ENCODE results near the gene GRK1.
"Not testable (repeated sequence)": the region's sequence is repeated elsewhere in the genome, so short reads cannot be mapped to it uniquely, and the experiment has no call there.

Gene GRK1

DNA sequence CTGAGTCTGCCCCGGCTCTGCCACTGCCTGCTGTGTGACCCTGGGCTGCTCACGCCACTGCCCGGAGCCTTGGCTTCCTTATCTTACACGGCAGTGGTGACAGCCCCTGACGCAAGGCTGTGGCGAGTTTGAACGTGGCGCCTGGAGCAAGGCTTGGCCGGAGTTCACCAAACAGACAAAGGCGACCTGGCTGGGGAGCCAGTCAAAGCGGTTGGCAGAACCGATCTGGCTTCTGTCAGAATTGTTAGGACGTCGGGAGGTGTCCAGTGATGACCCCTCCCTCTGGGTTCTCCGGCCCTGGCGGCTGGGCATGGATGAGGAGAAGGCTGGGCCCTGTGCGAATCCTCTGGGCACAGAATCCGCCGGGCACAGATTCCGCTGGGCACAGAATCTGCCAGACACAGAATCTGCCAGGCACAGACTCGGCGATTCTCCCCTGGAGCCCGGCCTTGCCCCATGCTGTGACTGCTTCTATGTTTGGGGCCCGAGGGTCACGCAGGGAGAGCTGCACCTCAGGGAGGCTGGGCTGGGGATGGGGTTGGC lies 80.3 kb downstream of the GRK1 start:
- Histone ChIP-seq H3K4me3 (ENCODE audit: extremely low read depth, insufficient read depth, low read length, poor library complexity, severe bottlenecking) (no peak overlapping the region), H3K4me1 (ENCODE audit: control insufficient read depth, insufficient read depth, low read length, poor library complexity, severe bottlenecking) (no peaks in the 10 kb centered on the region), H3K36me3 (ENCODE audit: control insufficient read depth, insufficient read depth, low read length) (no peaks in the 10 kb centered on the region), H3K27ac (ENCODE audit: low read depth, low read length, severe bottlenecking) (no peak overlapping the region), H3K9me3 (ENCODE audit: control insufficient read depth, low read length) (peaks cover 5% of the 10 kb centered on the region)
- 90 to 94% methylated on average over 24 to 25 of the region's 25 CpGs for WGBS, 2 experiments (ENCODE audit: insufficient coverage in 2 of 2)

DNA sequence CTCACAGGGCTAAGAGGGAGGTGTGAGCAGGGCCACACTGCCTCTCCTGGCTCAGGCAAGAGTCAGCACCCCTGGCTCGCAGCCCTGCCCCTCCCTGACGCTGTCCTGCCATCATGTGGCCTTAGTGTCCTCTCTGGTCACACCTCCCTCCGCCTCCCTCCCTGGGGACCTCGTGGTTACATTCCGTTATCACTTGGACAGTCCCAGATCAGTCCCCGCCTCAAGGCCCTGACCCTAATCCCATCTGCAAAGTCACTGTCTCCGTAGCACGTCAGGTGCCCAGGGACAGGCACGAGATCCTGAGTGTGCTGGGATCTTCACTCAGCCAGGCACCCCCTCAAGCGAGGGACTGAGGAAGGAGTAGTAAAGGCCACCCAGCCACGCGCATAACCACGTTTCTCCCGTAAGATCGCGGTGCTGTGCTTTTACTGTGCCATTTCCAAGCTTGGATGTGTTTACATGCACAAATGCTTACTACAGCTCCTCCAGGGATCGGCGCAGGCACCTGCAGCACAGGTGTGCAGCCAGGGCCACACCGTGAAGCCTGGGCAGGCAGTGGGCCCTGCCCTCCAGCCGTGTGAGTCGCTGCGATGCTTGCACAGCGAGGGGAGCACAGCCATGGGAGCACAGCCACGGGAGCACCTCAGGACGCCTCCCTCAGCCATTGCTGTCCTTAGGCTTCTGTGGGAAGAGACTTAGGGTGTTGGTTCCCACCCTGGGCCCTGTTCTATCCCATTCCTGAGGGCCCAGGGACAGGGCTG lies 81.3 kb downstream of the GRK1 start:
- 87 to 91% methylated on average over 25 of the region's 25 CpGs for WGBS, 2 experiments (ENCODE audit: insufficient coverage in 2 of 2)
- no peak overlapping the region for H3K4me3 ChIP-seq (ENCODE audit: extremely low read depth, insufficient read depth, low read length, poor library complexity, severe bottlenecking)
- H3K27ac ChIP-seq (ENCODE audit: low read depth, low read length, severe bottlenecking) = no peak overlapping the region
- peaks cover 5% of the 10 kb centered on the region for H3K9me3 ChIP-seq (ENCODE audit: control insufficient read depth, low read length)
- no peaks in the 10 kb centered on the region for H3K4me1 ChIP-seq (ENCODE audit: control insufficient read depth, insufficient read depth, low read length, poor library complexity, severe bottlenecking)
- no peaks in the 10 kb centered on the region for H3K36me3 ChIP-seq (ENCODE audit: control insufficient read depth, insufficient read depth, low read length)

DNA sequence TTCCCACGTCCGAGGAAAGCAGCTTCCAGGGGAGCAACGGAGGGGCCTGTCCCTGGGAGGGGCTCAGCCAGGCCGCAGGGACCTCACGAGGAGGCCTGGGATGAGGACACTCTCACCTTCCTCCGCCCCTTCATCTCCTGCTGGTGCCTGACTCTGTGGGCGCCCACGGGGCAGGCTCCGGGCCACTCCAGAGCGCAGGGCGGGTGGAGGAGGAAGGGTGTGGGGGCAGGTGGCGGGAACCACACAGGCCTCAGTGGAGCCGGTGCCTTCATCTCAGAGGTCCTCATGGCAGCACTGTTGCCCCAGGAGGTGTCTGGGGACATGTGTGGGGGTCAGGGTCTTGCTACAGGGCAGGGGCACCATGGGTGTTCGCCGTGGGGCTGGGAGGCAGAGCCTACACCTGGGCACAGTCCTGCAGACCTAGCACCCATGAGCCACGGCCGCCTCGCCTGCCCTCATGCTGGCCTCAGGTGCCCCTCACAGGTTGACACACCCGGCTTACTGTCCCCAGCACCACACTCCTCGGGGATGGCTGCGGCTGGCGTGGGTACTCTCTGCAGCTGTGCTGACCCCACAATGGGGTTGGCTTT lies 81.9 kb downstream of the GRK1 start:
- 93 to 94% methylated on average over 12 to 16 of the region's 22 CpGs for WGBS, 2 experiments (ENCODE audit: insufficient coverage in 2 of 2)
- Histone ChIP-seq H3K4me1 (ENCODE audit: control insufficient read depth, insufficient read depth, low read length, poor library complexity, severe bottlenecking) (no peaks in the 10 kb centered on the region), H3K27ac (ENCODE audit: low read depth, low read length, severe bottlenecking) (no peak overlapping the region), H3K4me3 (ENCODE audit: extremely low read depth, insufficient read depth, low read length, poor library complexity, severe bottlenecking) (no peak overlapping the region), H3K36me3 (ENCODE audit: control insufficient read depth, insufficient read depth, low read length) (no peaks in the 10 kb centered on the region), H3K9me3 (ENCODE audit: control insufficient read depth, low read length) (peaks cover 5% of the 10 kb centered on the region)

DNA sequence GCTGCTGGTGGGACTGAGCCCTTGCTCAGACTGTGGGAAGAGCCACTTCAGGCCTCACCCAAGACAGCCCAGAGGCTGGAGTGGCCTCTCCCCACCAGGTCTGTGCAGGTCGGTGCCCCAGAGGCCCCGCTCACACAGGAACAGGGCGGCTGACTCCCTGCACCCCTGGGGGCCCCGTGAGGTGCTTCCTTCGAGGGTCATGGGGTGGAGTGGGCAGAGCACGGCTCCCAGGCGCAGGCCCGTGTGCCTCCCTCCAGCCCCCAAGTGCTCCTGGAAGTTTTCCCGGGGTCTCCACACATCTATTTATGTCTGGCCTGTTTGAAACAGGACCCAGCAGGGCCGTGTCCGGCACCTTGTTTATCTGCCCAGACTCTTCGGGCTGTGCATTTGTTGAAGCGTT lies 82.5 kb downstream of the GRK1 start:
- no peaks in the 10 kb centered on the region for H3K36me3 ChIP-seq (ENCODE audit: control insufficient read depth, insufficient read depth, low read length)
- peaks cover 5% of the 10 kb centered on the region for H3K9me3 ChIP-seq (ENCODE audit: control insufficient read depth, low read length)
- no peaks in the 10 kb centered on the region for H3K4me1 ChIP-seq (ENCODE audit: control insufficient read depth, insufficient read depth, low read length, poor library complexity, severe bottlenecking)
- H3K27ac ChIP-seq (ENCODE audit: low read depth, low read length, severe bottlenecking) = no peak overlapping the region
- 88 to 94% methylated on average over 11 to 13 of the region's 13 CpGs for WGBS, 2 experiments (ENCODE audit: insufficient coverage in 2 of 2)
- H3K4me3 ChIP-seq (ENCODE audit: extremely low read depth, insufficient read depth, low read length, poor library complexity, severe bottlenecking) = no peak overlapping the region

DNA sequence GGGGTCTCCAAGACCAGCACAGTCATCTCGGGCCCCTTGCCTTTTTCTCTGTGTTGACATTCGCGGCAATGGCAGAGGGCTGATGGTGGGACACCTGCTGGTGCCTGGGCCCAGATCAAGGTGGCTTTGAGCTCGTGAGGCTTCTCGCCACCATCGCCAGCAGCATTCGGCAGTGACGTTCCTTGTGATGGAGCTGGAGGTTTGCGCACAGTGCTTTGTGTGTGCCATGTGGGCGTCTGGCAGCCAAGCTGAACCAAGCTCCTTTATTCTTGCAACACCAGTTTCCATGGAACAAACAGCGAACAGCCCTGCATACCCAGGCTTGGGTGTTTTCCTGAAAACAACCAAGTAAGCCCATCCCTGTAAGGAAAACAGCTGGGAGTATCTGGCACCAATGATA lies 82.9 kb downstream of the GRK1 start:
- WGBS, 2 experiments (ENCODE audit: insufficient coverage in 2 of 2) = 89 to 91% methylated on average over 11 of the region's 11 CpGs
- H3K27ac ChIP-seq (ENCODE audit: low read depth, low read length, severe bottlenecking) = no peak overlapping the region
- no peaks in the 10 kb centered on the region for H3K4me1 ChIP-seq (ENCODE audit: control insufficient read depth, insufficient read depth, low read length, poor library complexity, severe bottlenecking)
- peaks cover 5% of the 10 kb centered on the region for H3K9me3 ChIP-seq (ENCODE audit: control insufficient read depth, low read length)
- no peak overlapping the region for H3K4me3 ChIP-seq (ENCODE audit: extremely low read depth, insufficient read depth, low read length, poor library complexity, severe bottlenecking)
- no peaks in the 10 kb centered on the region for H3K36me3 ChIP-seq (ENCODE audit: control insufficient read depth, insufficient read depth, low read length)

- H3K4me3 ChIP-seq (ENCODE audit: extremely low read depth, insufficient read depth, low read length, poor library complexity, severe bottlenecking) = no peak overlapping the region
- WGBS, 2 experiments (ENCODE audit: insufficient coverage in 2 of 2) = 91 to 93% methylated on average over 18 to 22 of the region's 23 CpGs
- H3K36me3 ChIP-seq (ENCODE audit: control insufficient read depth, insufficient read depth, low read length) = no peaks in the 10 kb centered on the region
These were observed 83.8 kb downstream of the GRK1 start for GRCh38 chr13:113750554-113751399.

DNA sequence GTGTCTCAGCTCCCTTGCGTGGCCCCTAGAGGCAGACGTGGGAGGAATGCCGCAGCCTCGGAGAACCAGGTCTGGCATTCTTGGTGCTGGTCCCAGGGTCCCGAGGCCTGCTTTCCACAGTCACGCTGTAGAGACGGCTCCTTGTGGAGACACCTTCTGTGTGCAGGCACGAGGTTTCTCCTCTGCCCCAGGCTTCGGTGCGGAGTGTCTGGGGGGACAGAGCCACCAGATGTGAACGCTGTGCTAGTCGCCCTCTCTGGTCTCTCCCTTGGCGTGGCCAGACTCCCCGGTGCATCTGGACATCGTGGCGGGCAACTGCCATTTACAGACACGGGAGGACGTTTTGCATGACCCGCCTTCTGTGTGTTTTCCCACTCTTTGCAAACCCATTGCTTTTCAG lies 84.5 kb downstream of the GRK1 start:
- no peaks in the 10 kb centered on the region for H3K4me1 ChIP-seq (ENCODE audit: control insufficient read depth, insufficient read depth, low read length, poor library complexity, severe bottlenecking)
- 96% methylated on average over 19 of the region's 19 CpGs for WGBS, 2 experiments (ENCODE audit: insufficient coverage in 2 of 2)
- peaks cover 5% of the 10 kb centered on the region for H3K9me3 ChIP-seq (ENCODE audit: control insufficient read depth, low read length)
- H3K36me3 ChIP-seq (ENCODE audit: control insufficient read depth, insufficient read depth, low read length) = no peaks in the 10 kb centered on the region
- H3K27ac ChIP-seq (ENCODE audit: low read depth, low read length, severe bottlenecking) = no peak overlapping the region
- H3K4me3 ChIP-seq (ENCODE audit: extremely low read depth, insufficient read depth, low read length, poor library complexity, severe bottlenecking) = no peak overlapping the region

More at GRCh38 chr13:113750554-113751399, 83.8 kb downstream of the GRK1 start:
- H3K9me3 ChIP-seq (ENCODE audit: control insufficient read depth, low read length) = peaks cover 5% of the 10 kb centered on the region
- H3K27ac ChIP-seq (ENCODE audit: low read depth, low read length, severe bottlenecking) = no peak overlapping the region
- H3K4me1 ChIP-seq (ENCODE audit: control insufficient read depth, insufficient read depth, low read length, poor library complexity, severe bottlenecking) = no peaks in the 10 kb centered on the region

GRCh38 chr13:113752211-113752986 lies 85.4 kb downstream of the GRK1 start:
- not testable (repeated sequence) for H3K4me1 ChIP-seq (ENCODE audit: control insufficient read depth, insufficient read depth, low read length, poor library complexity, severe bottlenecking); H3K4me3 ChIP-seq (ENCODE audit: extremely low read depth, insufficient read depth, low read length, poor library complexity, severe bottlenecking); H3K27ac ChIP-seq (ENCODE audit: low read depth, low read length, severe bottlenecking); H3K36me3 ChIP-seq (ENCODE audit: control insufficient read depth, insufficient read depth, low read length); H3K9me3 ChIP-seq (ENCODE audit: control insufficient read depth, low read length)
- WGBS, 2 experiments (ENCODE audit: insufficient coverage in 2 of 2) = 92 to 100% methylated on average over 1 to 5 of the region's 78 CpGs

- H3K4me1 ChIP-seq (ENCODE audit: control insufficient read depth, insufficient read depth, low read length, poor library complexity, severe bottlenecking) = no peaks in the 10 kb centered on the region
- H3K27ac ChIP-seq (ENCODE audit: low read depth, low read length, severe bottlenecking) = no peak overlapping the region
- H3K4me3 ChIP-seq (ENCODE audit: extremely low read depth, insufficient read depth, low read length, poor library complexity, severe bottlenecking) = no peak overlapping the region
- peaks cover 5% of the 10 kb centered on the region for H3K9me3 ChIP-seq (ENCODE audit: control insufficient read depth, low read length)
- WGBS, 2 experiments (ENCODE audit: insufficient coverage in 2 of 2) = 83 to 95% methylated on average over 6 to 11 of the region's 11 CpGs
- no peaks in the 10 kb centered on the region for H3K36me3 ChIP-seq (ENCODE audit: control insufficient read depth, insufficient read depth, low read length)
These were observed 86.2 kb downstream of the GRK1 start for GRCh38 chr13:113753171-113753570.

GRCh38 chr13:113754242-113754641 lies 87.2 kb downstream of the GRK1 start:
- H3K4me3 ChIP-seq (ENCODE audit: extremely low read depth, insufficient read depth, low read length, poor library complexity, severe bottlenecking) = no peak overlapping the region
- WGBS, 2 experiments (ENCODE audit: insufficient coverage in 2 of 2) = 78 to 88% methylated on average over 7 of the region's 7 CpGs
- peaks cover 5% of the 10 kb centered on the region for H3K9me3 ChIP-seq (ENCODE audit: control insufficient read depth, low read length)
- H3K4me1 ChIP-seq (ENCODE audit: control insufficient read depth, insufficient read depth, low read length, poor library complexity, severe bottlenecking) = no peaks in the 10 kb centered on the region
- H3K27ac ChIP-seq (ENCODE audit: low read depth, low read length, severe bottlenecking) = no peak overlapping the region
- H3K36me3 ChIP-seq (ENCODE audit: control insufficient read depth, insufficient read depth, low read length) = no peaks in the 10 kb centered on the region
